GM18508 (cell line): ENCODE results near the gene ST8SIA6.
"Not testable (repeated sequence)": the region's sequence is repeated elsewhere in the genome, so short reads cannot be mapped to it uniquely, and the experiment has no call there.

Source experiments
- ATAC-seq: cut with Tn5 transposase; IDR thresholded peaks from one replicate; pipeline ENCODE4 v1.9.1; 2021; ENCODE audit warnings: moderate number of reproducible peaks; ENCODE audit not compliant: insufficient read depth, unreplicated experiment

The ST8SIA6 gene

DNA sequence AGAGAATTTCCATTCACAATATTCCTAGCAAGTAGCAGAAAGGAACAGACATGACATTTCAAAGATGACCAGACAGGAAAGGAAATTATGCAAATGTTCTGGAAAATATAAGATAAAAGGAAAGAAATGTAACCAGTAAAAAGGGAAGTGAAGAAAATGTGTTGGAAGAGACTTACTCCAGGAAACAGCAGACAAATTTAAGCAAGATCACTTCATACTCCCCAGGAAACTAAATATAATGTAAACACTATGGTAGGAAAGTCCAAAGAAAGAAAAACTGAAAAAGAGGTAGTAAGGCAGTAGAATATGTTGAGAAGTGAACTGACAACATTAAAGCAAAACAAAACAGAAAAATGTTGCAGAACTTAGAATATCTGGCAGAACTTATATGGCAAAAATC lies 6.4 kb upstream of the ST8SIA6 start:
- ATAC-seq: no peak

DNA sequence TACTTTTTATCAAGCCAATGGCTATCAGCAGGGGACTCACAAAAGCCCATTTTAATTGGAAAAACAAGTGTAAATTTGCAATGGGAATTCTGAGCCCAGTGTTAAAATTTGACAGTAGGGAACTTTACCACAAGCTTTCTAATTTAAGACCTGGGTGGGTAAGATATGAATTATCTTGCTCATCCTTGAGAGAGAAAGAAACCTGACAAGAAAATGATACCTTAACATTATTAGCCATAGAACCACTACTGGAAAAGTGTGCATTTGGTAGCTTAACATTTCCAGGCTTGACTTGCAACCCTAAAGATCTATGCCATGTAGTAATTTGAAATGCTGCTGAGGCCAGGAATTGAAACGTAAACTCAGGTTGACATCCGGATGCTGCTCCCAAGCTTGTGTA lies 2.7 kb upstream of the ST8SIA6 start:
- no peak for ATAC-seq

DNA sequence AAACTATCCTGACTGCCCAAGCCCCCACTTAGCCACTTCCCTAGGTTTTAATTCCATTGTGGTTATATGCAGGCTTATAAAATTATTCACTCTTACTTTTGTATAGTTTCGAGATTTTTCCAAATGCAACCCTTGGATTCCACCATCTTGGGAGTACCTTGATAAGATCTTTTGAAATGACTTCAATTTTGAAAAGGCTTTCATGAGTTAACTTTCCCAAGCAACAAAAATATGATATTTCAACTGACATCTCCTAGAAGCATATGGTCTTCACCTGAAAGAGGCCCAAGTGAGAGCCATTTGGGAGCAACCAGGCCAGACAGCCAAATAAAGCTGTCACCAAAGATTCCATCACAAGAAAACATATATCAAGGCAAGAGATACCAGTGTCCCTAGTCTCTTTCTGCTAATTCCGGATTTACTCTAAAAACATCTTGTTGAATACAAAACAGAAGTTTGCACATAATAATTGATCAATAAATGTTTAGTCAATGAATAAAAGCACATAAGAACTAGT lies 1.7 kb upstream of the ST8SIA6 start:
- ATAC-seq: no peak

DNA sequence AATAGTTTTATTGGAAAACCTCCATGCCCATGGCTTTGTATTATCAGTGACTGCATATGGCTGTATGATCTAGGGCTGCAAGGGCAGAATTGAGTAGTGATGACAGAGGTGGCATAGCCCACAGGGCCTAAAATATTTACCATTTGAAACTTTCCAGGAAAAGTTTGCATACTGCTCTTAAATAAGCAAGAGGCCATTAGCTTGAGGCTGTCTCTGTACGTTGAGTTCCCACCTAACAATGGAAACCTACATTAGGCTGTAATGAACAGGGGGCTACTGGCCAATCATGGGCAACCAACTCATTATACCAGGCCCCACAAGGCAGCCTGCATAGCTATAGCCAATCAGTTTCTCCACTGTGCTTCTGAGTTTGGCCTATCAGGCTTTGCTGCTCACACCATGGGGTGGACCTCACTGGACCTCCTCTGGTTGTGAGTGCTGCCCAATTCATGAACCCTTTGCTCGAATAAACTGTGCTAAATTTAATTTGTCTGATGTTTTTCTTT lies 673 bp upstream of the ST8SIA6 start:
- no peak for ATAC-seq

DNA sequence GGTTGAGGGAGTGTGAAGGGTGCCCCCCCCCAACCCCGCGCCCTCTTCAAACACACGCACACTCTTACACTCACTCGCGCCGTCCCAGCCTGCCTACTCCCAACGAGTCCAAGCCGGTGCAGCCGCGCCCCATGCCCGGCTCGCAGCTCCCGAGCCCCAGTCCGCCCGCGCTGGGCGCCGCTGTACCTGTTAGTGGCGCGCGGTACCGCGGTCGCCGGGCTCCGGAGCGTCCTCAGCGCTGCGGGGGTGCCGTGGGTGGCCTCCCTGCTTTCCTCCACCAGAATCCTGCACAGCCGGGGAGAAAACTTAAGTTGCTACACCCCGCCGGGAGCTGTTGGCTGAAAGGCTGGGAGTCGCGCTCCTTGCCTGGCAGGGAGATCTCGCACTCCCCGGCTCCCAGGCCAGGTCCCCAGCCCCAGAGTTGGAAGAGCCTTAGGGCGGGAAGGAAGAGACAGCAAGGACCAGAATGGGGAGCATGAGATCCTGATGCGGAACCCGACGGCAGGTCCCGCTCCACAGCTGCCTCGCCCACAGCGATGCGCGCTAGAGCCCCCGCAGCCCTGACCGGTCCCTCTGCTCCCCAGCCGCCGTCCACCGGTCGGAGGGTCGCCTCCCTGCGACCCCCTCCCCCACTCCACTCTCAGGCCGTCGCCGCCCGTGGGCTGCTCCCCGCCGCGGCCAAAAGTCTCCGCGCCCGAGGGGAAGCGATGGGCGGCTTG lies 863 bp downstream of the ST8SIA6 start:
- no peak for ATAC-seq

DNA sequence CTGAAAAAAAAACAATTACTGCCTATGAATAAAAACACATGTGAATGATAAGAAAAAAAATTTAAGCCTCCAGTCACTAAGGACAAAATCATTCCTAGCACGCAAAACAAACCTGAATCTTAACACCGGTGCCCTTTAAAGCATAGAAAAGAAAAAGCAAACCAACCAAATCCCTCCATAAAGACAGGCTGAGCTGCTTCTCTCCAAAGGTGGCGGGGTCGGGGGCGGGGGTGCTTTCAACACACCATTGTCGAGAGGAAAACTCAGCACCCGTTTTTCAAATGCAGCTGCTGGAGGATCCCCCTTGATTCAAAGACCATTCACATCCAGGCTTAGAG lies 1.4 kb downstream of the ST8SIA6 start:
- ATAC-seq: no peak

- no peak for ATAC-seq
Observed at GRCh38 chr10:17452060-17452841, 2.1 kb downstream of the ST8SIA6 start.

GRCh38 chr10:17450024-17450423 lies 4.4 kb downstream of the ST8SIA6 start:
- no peak for ATAC-seq

GRCh38 chr10:17445400-17445998 lies 8.9 kb downstream of the ST8SIA6 start:
- no peak for ATAC-seq

- ATAC-seq: no peak
Observed at GRCh38 chr10:17444388-17444714, 10.0 kb downstream of the ST8SIA6 start.

GRCh38 chr10:17443707-17444387 lies 10.5 kb downstream of the ST8SIA6 start:
- ATAC-seq: peak; percentile 94

- no peak for ATAC-seq
Observed at GRCh38 chr10:17438583-17438982, 15.8 kb downstream of the ST8SIA6 start.

GRCh38 chr10:17436578-17436977 lies 17.8 kb downstream of the ST8SIA6 start:
- not testable (repeated sequence) for ATAC-seq

DNA sequence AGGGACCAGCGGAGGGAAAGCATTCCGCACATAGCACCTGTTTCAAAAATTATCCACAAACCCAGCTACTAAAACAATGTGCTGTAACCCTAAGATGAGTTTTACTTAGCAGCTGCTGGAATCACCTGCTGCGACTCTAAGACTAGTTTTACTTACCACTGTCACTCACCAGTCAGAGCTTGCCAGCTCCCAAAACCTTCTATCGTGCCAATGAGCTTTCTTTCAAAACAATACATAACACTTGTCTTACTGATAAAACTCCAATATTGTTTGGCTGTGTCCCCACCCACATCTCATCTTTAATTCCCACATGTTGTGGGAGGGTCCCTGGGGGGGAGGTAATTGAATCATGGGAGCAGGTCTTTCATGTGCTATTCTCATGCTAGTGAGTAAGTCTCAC lies 18.4 kb downstream of the ST8SIA6 start:
- ATAC-seq: no peak

- no peak for ATAC-seq
Observed at GRCh38 chr10:17435187-17435586, 19.2 kb downstream of the ST8SIA6 start.

GRCh38 chr10:17432723-17433122 lies 21.7 kb downstream of the ST8SIA6 start:
- ATAC-seq: no peak

GRCh38 chr10:17431871-17432311 lies 22.5 kb downstream of the ST8SIA6 start:
- ATAC-seq: no peak

DNA sequence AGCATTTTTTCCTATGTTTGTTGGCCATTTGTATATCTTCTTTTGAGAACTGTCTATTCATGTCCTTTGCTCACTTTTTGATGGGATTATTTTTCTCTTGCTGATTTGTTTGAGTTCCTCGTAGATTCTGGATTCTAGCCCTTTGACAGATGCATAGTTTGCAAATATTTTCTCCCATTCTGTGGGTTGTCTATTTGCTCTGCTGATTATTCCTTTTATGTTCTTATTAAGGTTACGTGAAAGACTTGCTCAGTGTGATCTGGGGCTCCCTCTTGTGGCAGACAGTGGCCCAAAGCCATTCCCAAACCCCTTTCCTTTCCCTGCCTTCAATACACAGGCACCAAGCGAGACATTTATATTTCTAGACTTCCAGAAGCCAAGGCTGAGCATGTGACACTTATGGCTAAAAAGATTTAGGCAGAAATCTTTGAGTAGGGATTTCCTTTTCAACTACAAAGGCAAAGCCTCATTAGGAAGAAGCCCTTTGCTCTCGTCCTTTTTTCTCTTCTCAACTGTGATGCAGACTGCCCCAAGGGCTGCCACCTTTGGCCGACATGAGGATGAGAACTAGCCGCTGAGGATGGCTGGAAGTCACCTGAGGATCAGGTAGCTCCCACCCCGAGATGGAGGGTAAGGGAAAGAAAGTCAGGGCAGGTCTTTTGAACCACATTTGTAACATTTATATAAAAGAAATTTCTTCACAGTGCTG lies 23.6 kb downstream of the ST8SIA6 start:
- ATAC-seq: no peak

- ATAC-seq: no peak
Observed at GRCh38 chr10:17429490-17429889, 24.9 kb downstream of the ST8SIA6 start.
